Right lobe of liver (tissue), 4 donors: ENCODE results near the gene INO80C.

Experiments
- CTCF ChIP-seq, 4 donors: fragments of 200-600 bp in 3 of 4; fragments of 450-650 bp in 1 of 4; IDR thresholded peaks; one replicate each; pipeline versions ENCODE4 v1.5.1 to v1.8.0; 2016 to 2022; ENCODE audit warnings: antibody characterized with exemption in 4 of 4, mild to moderate bottlenecking in 2 of 4
- POLR2A ChIP-seq: fragments of 450-650 bp; IDR thresholded peaks from one replicate; pipeline ENCODE4 v1.6.1; 2017; ENCODE audit warnings: antibody characterized with exemption, mild to moderate bottlenecking
- donor health status: DM: no; HTN: no; CAD: no.
- donor health status: DM: no; HTN: no; CAD: no.
- donor health status: DM: no; HTN: yes; CAD: no.

GRCh38 chr18:35438480-35439234, 59.1 kb downstream of the INO80C start:
- no peak for TF ChIP-seq CTCF (IDR thresholded peaks at IDR 0.05)
- TF ChIP-seq POLR2A = no peak
